GM04504 (cell line): ENCODE results near the gene DENND1A.
A peak's percentile ranks its signal among the peaks of the same experiment; 100 is the strongest.

Experiments
- DNase-seq: peaks from one replicate; pipeline ENCODE4 v3.0.0-alpha.2; 2012; ENCODE audit warnings: low read depth

Gene DENND1A

DNA sequence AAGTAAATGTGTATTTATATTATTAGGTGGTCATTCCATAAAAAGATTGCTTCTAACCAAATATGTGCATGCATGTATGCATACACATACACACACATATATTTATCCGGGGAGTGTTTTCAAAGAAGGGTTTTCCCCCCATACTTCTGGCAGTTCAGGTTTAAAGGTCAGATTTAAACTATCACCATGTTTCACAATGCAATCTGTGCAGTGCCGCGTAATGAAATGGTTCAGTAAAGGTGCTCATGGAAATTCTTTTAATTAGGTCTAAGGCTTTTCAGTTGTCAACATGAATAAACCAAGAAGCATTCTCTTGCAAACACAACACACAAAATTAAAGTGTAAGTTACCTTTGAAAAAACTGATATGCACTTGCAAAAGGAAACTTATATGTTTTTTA is 362.9 kb downstream of the DENND1A start:
- no peak for DNase-seq

DNA sequence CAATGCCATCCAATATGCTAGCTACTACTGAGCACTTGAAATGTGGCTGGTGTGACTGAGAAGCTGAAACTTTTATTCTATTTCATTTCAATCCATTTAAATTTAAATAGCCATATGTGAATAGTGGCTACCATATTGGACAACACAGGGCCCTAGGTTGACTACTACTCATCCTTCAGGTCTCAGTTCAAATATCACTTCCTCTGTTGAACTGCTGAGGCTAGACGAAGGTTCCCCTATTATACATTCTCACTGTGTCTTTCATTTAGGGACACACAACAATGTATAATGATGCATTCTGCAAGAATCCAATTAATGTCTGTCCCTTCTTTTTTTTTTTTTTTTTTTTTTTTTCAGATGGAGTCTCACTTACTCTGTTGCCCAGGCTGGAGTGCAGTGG is 365.3 kb downstream of the DENND1A start:
- no peak for DNase-seq

DNA sequence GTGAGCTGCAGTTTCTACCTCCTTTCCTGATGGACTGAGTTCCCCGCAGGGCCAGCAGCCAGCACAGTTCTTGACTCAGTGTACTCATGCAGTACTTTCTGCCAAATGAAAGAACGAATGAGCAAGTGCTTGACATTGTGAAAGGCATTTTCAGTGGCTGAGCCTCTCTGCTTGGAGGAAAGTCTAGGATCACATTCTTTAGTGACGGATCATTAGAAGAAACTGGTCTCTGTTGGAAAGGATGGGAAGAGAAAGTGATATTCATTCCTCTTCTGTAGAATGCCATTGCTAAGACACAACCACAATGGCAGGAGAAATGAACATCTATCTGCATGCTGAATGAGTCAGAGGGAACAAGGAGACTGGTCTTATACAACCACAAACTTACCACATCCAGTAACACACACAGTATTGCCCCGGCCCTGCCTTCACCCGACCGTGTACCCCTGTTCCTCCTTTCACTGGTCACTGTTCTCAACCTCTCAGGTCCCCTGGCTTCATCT is 367.0 kb downstream of the DENND1A start:
- DNase-seq = peak; percentile 87

DNA sequence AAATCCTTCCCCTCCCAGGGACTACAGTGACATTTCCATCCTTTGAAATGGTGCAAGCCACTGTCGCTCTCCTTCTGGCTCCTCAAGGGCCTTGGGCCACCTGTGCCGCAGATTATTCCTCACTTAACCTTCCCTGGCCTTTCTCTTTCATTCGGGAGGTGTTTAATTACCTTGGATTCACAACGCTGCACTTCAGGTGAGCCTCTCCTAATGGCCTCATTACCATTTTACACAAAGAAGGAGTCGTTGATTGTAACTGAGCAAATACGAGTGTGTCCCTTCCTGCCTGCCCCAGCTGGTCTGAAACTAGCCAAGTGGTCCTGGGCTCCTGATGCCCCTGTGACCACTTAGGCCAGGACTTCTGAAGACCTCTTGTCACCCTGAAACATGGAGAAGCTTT is 368.9 kb downstream of the DENND1A start:
- DNase-seq = no peak

DNA sequence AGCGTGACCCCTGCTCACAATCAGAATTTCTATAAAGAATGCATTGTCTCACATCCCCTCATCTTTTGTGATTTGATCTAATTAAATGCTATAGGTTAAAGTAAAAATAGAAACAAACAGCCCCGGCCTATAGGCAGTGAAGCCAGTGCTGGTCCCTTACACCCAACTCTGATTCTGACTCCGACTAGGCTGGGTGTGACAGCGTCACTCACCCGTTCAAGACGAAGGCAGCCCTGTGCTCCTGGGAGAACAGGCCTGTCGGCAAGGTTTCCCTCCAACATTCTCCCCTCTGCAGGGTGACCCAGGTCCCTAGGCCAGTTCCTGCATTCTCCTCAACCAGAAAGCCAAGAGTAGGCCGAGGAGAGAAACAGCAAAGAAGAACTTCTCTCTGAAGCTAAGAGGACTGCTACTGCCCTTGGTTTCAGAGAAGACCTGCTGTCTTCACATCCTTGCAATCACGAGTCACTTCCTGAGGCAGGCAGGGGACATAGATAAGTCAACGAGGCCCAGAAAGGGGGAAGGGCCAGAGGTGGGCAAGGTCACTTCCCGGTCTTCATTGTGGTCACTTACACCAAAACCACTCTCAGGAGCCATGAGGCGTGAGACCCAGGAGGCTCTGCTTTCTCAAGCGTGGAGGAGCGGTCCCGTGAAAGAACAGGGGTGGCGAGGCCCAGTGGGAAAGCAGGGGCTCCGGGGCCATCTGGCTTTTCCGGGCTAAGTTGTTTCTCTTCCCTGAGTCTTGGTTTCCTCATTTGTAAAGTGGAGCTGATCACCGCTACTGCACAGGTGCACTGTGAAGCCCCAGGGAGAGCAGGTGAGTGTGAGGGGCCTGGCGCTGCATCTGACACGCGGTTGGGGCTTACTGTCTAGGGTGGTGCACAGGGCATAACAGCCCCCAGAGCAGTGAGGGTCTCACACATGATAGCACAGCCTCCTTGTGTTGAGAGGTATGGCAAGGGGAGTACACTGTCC is 373.2 kb downstream of the DENND1A start:
- DNase-seq = no peak

DNA sequence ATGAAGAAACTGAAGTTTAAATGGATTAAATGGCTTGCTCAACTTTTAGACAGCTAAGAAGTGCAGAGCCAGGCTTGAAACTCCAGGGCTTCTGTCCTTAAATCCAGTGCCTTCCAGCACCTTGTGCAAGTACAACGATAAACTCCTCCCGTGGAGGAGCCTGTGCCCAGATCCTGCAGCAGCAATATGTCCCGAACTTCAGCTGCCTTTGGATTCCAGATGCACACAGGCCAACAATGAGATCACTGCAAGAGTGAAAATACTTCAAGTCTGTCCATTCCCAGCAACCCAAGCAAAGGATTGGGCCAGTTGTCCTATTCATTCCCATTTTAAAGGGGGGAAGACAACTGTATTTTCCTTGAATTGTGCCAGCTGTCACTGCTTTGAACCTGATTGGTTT is 374.3 kb downstream of the DENND1A start:
- no peak for DNase-seq

GRCh38 chr9:123552530-123552929 is 377.4 kb downstream of the DENND1A start:
- DNase-seq = no peak

DNA sequence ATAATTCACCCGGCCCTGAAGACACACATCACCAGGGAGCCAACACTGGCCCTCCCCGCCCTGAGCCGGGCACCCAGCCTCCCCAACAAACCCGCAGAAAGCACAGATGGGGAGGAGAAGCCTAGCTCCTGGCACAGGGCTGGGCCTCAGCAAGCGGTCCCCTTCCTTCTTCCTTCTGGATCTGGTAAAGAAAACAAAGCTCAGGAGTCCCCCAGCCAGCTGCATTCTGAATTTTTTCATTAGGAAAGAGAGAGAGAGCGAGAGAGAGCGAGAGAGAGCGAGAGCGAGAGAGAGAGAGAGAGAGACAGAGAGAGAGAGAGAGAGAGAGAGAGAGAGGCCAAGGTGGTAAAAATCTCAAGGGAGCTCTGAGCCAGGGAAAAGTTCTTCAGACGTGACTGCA is 378.2 kb downstream of the DENND1A start:
- no peak for DNase-seq

GRCh38 chr9:123550797-123551196 is 379.1 kb downstream of the DENND1A start:
- no peak for DNase-seq

GRCh38 chr9:123550012-123550411 is 379.9 kb downstream of the DENND1A start:
- DNase-seq = no peak

GRCh38 chr9:123548741-123549545 is 381.0 kb downstream of the DENND1A start:
- DNase-seq = no peak

GRCh38 chr9:123544007-123544827 is 385.7 kb downstream of the DENND1A start:
- peak; percentile 13 for DNase-seq

DNA sequence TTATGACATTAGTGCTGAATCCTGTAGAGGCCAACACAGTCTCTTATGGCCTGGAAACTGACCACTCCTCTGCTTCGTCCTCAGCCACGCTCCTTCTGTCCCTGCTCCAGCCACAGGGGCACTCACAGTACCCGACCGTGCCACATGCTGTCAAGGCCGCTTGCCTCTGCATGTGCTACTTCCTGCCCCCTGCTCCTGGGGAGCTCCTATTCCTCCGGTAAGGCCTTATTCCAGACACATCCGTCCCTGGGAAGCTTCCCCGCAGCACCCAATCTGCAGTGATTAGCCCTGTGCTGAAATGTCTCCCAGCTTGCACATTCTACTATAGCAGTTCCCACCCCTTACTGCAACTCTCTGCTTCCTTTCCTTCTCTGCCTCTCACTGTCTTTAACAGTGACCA is 386.4 kb downstream of the DENND1A start:
- no peak for DNase-seq

- DNase-seq = no peak
Measured at GRCh38 chr9:123542435-123543225, 387.3 kb downstream of the DENND1A start.

DNA sequence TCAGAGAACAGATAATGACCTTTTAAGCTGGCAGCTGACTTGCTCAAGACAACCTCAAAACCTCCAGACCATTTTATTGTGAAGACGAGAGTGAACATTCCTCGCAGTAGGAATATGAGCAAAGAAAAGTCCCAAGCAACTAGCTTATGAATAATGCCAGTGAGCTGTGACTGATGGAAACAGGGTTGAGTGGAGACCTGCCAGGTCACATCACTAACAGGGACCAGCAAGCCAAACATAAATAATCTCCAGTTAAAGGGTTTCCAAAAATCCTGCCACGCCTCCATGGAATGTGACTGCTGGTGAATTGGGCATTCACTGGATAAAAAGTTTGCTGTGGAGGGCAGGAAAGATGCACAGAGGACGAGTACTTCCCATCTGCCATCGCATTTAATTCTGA is 388.5 kb downstream of the DENND1A start:
- no peak for DNase-seq

- DNase-seq = no peak
Measured at GRCh38 chr9:123540457-123540856, 389.5 kb downstream of the DENND1A start.

DNA sequence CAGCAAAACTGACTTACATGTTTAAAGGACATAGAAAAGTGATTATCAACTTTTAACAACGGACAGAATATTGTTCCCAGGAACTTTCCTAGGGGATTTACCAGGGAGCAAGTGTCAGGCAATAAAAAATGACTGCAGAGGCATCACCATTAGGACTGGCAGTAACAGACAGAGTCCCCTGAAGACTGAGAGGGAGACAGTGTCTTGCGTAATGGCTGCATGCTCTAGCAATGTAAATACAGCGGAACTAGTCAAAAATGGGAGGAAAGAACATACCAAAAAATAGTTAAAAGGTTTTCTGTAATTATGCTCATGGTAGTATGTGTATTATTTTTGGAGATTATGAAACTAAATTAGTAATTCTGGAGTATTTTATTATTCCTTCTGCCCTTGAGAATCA is 392.1 kb downstream of the DENND1A start:
- no peak for DNase-seq

DNA sequence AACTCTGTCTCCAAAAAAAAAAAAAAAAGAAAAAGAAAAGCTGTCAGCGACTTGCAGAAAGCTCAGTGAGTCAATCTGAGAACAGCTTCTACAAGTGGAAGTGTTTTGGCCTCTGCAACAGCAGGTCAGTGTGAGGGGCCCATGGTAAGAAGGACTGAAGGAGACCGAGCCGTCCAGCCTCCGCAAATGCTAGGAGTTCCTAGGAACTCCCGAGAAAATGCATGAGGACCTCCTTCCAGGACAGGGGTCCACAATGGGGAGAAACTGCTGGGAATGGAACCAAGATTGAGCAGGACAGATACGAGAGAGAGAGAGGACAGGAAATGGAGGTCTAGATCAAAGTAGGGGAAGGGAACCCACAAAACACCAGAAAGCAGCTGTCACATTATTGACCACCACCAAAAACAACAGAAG is 393.5 kb downstream of the DENND1A start:
- DNase-seq = no peak

GRCh38 chr9:123534336-123534735 is 395.6 kb downstream of the DENND1A start:
- DNase-seq = no peak

DNA sequence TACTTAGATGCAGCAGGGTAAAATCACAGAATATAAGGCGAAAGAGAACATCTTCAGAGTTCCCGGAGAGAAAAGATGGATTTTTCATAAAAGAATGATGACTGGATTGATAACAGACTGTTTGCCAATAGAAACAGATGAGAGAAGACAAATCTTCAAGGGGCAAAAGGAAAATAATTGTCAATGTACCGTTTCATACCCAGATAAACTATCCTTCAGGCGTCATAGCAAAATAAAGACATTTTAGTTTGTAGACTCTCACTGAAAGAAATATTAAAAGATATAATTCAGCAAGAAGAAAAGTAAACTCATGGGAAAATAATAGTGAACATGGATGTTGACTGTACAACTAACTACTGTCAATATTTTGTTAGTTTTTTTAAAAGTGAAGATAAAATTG is 399.7 kb downstream of the DENND1A start:
- DNase-seq = no peak

DNA sequence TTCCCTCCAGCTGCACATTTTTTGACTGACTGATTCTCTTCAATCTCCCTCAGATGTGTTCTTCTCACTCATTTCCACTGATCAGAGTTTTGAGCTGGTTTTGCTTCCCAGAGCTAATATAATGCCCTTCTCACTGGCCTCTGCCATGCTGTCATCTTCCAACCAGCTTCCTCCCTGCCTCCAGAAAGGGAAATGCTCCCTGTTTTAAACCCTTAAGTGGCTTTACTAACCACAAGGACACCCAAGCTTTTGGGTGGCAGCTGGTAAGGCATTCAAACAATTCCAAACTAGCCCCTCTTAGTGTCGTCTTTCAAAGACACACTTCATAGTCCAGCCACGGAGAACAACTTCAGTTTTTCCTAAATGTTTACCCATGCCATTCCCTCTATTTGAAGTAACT is 401.4 kb downstream of the DENND1A start:
- no peak for DNase-seq
